Measurements from ENCODE around the gene C12orf56. TPM values are rescaled to one million over a fixed set of nuclear protein-coding genes. Genes with fewer than 3 reads are reported as not detected.

Gene C12orf56
- total and polyA plus RNA-seq, 4 donors: 0.03 to 0.51 (median 0.12) TPM; not detected in 1

DNA sequence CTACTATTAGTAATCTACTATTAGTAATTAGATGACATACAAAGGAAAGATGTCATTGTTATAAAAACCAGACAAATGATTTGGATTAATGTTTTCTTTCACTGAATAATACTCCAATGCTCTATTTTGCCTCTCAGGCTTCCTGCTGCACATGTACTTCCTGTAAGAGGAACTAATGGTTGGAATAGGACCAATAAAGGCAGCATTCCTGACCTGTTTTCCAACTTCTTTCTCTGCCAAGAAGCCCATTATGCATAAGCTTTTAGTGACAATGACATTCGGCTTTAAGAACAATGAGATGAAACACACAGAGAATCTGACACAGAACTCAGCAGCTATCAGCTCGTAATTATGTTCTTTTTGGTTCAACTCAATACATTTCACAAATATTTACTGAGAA lies 5.2 kb upstream of the C12orf56 start:
- no peak overlapping the region for H3K4me3 ChIP-seq
- no peak overlapping the region for H3K9ac ChIP-seq (ENCODE audit: insufficient read depth in 1 of 2, low read length in 2 of 2)
- H3K27me3 ChIP-seq (ENCODE audit: control insufficient read depth in 3 of 3, insufficient read depth in 3 of 3, low read length in 2 of 3): peaks cover 0 to 10% (median 10%) of the 10 kb centered on the region in 3 donors
- ATAC-seq (ENCODE audit: insufficient read depth, low FRiP score) (no peak), DNase-seq (peak in 2 of 3 donors; percentile 34 to 60)
- TF ChIP-seq, protein P1, sequence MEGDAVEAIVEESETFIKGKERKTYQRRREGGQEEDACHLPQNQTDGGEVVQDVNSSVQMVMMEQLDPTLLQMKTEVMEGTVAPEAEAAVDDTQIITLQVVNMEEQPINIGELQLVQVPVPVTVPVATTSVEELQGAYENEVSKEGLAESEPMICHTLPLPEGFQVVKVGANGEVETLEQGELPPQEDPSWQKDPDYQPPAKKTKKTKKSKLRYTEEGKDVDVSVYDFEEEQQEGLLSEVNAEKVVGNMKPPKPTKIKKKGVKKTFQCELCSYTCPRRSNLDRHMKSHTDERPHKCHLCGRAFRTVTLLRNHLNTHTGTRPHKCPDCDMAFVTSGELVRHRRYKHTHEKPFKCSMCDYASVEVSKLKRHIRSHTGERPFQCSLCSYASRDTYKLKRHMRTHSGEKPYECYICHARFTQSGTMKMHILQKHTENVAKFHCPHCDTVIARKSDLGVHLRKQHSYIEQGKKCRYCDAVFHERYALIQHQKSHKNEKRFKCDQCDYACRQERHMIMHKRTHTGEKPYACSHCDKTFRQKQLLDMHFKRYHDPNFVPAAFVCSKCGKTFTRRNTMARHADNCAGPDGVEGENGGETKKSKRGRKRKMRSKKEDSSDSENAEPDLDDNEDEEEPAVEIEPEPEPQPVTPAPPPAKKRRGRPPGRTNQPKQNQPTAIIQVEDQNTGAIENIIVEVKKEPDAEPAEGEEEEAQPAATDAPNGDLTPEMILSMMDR (IDR thresholded peaks at IDR 0.05; ENCODE audit: control extremely low read depth, extremely low read depth): no peak
- no peaks in the 10 kb centered on the region for H3K4me1 ChIP-seq (ENCODE audit: control insufficient read depth in 5 of 5, insufficient read depth in 5 of 5, low read length in 5 of 5)
- WGBS, 2 donors: 47 to 75% methylated on average over 2 of the region's 2 CpGs
- peak overlapping the region in 1 of 2 donors; percentile 12 for H3K27ac ChIP-seq (ENCODE audit: low read depth in 1 of 2, low read length in 1 of 2)
- H3K9me3 ChIP-seq (ENCODE audit: control insufficient read depth in 4 of 4, insufficient read depth in 3 of 4, low read length in 3 of 4): peaks cover 0 to 1% (median 0%) of the 10 kb centered on the region in 4 donors
- H3K36me3 ChIP-seq (ENCODE audit: control insufficient read depth in 4 of 4, insufficient read depth in 4 of 4, low read length in 4 of 4): no peaks in the 10 kb centered on the region

DNA sequence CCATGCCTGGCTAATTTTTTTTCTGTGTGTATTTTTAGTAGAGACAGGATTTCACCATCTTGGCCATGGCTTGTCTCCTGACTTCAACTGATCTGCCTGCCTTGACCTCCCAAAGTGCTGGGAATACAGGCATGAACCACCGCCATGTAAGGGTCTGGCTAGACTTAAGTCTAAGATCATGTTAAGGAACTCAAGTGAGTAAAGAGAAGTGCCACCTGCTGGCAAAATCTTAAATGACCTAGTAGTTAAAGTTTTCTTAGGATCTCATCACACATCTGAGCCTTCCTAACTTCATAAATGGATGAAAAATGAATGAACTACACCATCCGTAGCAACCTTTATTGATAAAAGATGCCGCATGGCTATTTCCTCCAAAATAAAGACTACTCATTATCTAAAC lies 1.7 kb upstream of the C12orf56 start:
- ATAC-seq (ENCODE audit: insufficient read depth, low FRiP score) (no peak), DNase-seq (peak in 1 of 3 donors; percentile 58)
- Histone ChIP-seq H3K27me3 (ENCODE audit: control insufficient read depth in 3 of 3, insufficient read depth in 3 of 3, low read length in 2 of 3) (peaks cover 0 to 18% (median 17%) of the 10 kb centered on the region in 3 donors), H3K4me1 (ENCODE audit: control insufficient read depth in 5 of 5, insufficient read depth in 5 of 5, low read length in 5 of 5) (peaks cover 0 to 4% (median 0%) of the 10 kb centered on the region in 5 donors), H3K9me3 (ENCODE audit: control insufficient read depth in 4 of 4, insufficient read depth in 3 of 4, low read length in 3 of 4) (peaks cover 0 to 8% (median 0%) of the 10 kb centered on the region in 4 donors), H3K27ac (ENCODE audit: low read depth in 1 of 2, low read length in 1 of 2) (no peak overlapping the region), H3K36me3 (ENCODE audit: control insufficient read depth in 4 of 4, insufficient read depth in 4 of 4, low read length in 4 of 4) (no peaks in the 10 kb centered on the region), H3K4me3 (no peak overlapping the region), H3K9ac (ENCODE audit: insufficient read depth in 1 of 2, low read length in 2 of 2) (no peak overlapping the region)
- TF ChIP-seq, protein P1 (IDR thresholded peaks at IDR 0.05; ENCODE audit: control extremely low read depth, extremely low read depth): no peak
- 86 to 90% methylated on average over 3 of the region's 3 CpGs for WGBS, 2 donors

DNA sequence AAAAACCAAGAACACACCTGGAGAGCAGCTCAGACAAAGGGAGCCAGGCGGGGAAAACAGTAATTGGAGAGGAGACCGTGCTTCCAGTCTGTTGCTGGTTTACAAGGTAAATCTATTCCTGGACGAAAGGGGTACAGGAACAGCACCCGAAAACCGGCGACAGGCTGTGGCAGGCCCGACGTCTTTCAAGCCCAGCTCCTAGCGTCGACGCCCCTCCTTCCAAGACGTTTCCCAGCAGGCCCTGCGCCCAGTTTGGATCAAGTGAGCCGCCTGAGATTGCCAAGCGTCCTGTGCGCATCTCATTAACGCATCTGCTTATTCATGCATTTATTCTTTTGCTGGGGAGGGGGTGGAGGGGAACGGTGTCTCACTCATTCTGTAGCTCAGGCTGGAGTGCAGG lies 1.4 kb downstream of the C12orf56 start:
- ATAC-seq (ENCODE audit: insufficient read depth, low FRiP score): no peak
- 89 to 90% methylated on average over 18 of the region's 18 CpGs for WGBS, 2 donors
- H3K4me1 ChIP-seq (ENCODE audit: control insufficient read depth in 5 of 5, insufficient read depth in 5 of 5, low read length in 5 of 5): peaks cover 0 to 4% (median 0%) of the 10 kb centered on the region in 5 donors
- DNase-seq: no peak
- H3K9me3 ChIP-seq (ENCODE audit: control insufficient read depth in 4 of 4, insufficient read depth in 3 of 4, low read length in 3 of 4): peaks cover 0 to 7% (median 0%) of the 10 kb centered on the region in 4 donors
- TF ChIP-seq, protein P1 (IDR thresholded peaks at IDR 0.05; ENCODE audit: control extremely low read depth, extremely low read depth): no peak
- H3K27me3 ChIP-seq (ENCODE audit: control insufficient read depth in 3 of 3, insufficient read depth in 3 of 3, low read length in 2 of 3): peaks cover 0 to 18% (median 17%) of the 10 kb centered on the region in 3 donors
- H3K36me3 ChIP-seq (ENCODE audit: control insufficient read depth in 4 of 4, insufficient read depth in 4 of 4, low read length in 4 of 4): no peaks in the 10 kb centered on the region
- no peak overlapping the region for H3K27ac ChIP-seq (ENCODE audit: low read depth in 1 of 2, low read length in 1 of 2)
- no peak overlapping the region for H3K4me3 ChIP-seq
- H3K9ac ChIP-seq (ENCODE audit: insufficient read depth in 1 of 2, low read length in 2 of 2): no peak overlapping the region

Measured in lung (tissue), 12 donors.